Heart left ventricle (tissue), 13 donors: ENCODE results near the gene DNAI7.

Experiments
- CTCF ChIP-seq, 12 donors: fragments of 200-600 bp; sonication (generic) in 4 of 12; IDR thresholded peaks; one replicate each; pipeline versions ENCODE4 v1.5.0 to v1.8.0; 2018 to 2022; ENCODE audit warnings: antibody characterized with exemption in 12 of 12, mild to moderate bottlenecking in 5 of 12
- POLR2A ChIP-seq, 2 donors: fragments of 450-650 bp; IDR thresholded peaks; one replicate each; pipeline ENCODE4 v1.6.1; 2017; ENCODE audit warnings: antibody characterized with exemption in 2 of 2, mild to moderate bottlenecking in 2 of 2, moderate library complexity in 2 of 2
- donor health status: ischemic (EF 13 %, LVEDD 7.1; RV severe dilation, severe dysfunction).
- donor health status: DM: no; HTN: yes; CAD: no.
- donor health status: DM: no; HTN: no; CAD: no.
- donor health status: ischemic (EF 25% LVEDD 6.9; RV normal size, moderate dysfunction).
- donor health status: ischemic (EF 25% LVEDD 5.7; RV mildly dilated, moderate dysfunction).
- donor health status: ischemic (EF 35%, LVEDD 5.7; RV mildly dilated, moderate dysfunction).
- donor health status: nonischemic (EF 11% LVEDD 7.7; RV severe dilation, severe dysfunction).
- donor health status: DM: yes; HTN: yes; CAD: no.
- donor health status: PGD.
- donor health status: ischemic (EF 29% LVEDD 5.4; RV normal size, mild dysfunction).
- donor health status: nonischemic (EF 23%, LVEDD 6.1; RV moderate dilation, normal function).

GRCh38 chr12:25084816-25085215, 110.1 kb downstream of the DNAI7 start:
- TF ChIP-seq CTCF (IDR thresholded peaks at IDR 0.05): no peak
- no peak for TF ChIP-seq POLR2A (IDR thresholded peaks at IDR 0.05)
